ENCODE results near the gene FBXO10. TPM values are rescaled to one million over a fixed set of nuclear protein-coding genes. Genes with fewer than 3 reads are reported as not detected.
"Not testable (repeated sequence)": the region's sequence is repeated elsewhere in the genome, so short reads cannot be mapped to it uniquely, and the experiment has no call there.

The FBXO10 gene
- total RNA-seq, 4 donors from 2014 or later, result 4.2 to 16.5 (median 6.8) TPM

DNA sequence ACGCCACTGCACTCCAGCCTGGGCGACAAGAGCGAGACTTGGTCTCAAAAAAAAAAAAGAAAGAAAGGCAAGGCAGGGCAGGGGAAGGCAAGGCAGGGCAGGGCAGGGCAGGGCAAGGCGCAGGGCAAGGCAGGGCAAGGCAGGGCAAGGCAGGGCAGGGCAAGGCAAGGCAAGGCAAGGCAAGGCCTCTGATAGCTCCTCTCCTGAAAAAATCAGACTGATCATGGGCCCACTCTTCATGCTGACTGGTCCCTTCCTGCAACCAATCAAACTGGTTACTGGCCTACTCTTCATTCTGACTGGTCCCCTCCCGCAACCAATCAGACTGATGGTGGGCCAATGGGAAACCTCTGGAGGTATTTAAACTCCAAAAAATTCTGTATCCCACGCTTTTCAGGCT lies 107.6 kb downstream of the FBXO10 start:
- in situ Hi-C loops (cut with MboI; ENCODE audit: low pct_ligation_motif_present in 1 of 4, low pct_unique_long_range_greater_than_20kb in 1 of 4, low sequenced_read_pairs in 3 of 4), result loop anchor here in 2 of 4 donors (10.0 to 25.0 kb wide), 3 partner anchors 126 to 594 kb away; partner anchors contain the start of genes EXOSC3 (in 1 of the 2), SHB (in 1 of the 2) and TOMM5 (in 1 of the 2)
- peaks cover 8 to 26% (median 18%) of the 10 kb centered on the region in 4 donors for H3K4me1 ChIP-seq
- WGBS, 2 donors (ENCODE audit: low coverage in 1 of 2), result 93 to 94% methylated on average over 3 to 5 of the region's 6 CpGs
- TF ChIP-seq POLR2A (IDR thresholded peaks at IDR 0.05) (no peak), EP300 (IDR thresholded peaks at IDR 0.05; ENCODE audit: low read depth) (no peak), POLR2AphosphoS5 (IDR thresholded peaks at IDR 0.05) (no peak), CTCF (IDR thresholded peaks at IDR 0.05) (no peak)
- no peaks in the 10 kb centered on the region for H3K27me3 ChIP-seq
- H3K27ac ChIP-seq, result no peak overlapping the region
- no peaks in the 10 kb centered on the region for H3K36me3 ChIP-seq
- intact Hi-C loops (cut with DNase I; ENCODE audit: low total_unique reads), result no loop called here
- H3K4me3 ChIP-seq, result no peak overlapping the region
- DNase-seq, result no peak
- H3K9me3 ChIP-seq, result no peaks in the 10 kb centered on the region

GRCh38 chr9:37467530-37467929 lies 108.7 kb downstream of the FBXO10 start:
- in situ Hi-C loops (cut with MboI; ENCODE audit: low pct_ligation_motif_present in 1 of 4, low pct_unique_long_range_greater_than_20kb in 1 of 4, low sequenced_read_pairs in 3 of 4), result loop anchor here in 2 of 4 donors (10.0 to 25.0 kb wide), 3 partner anchors 127 to 595 kb away; partner anchors contain the start of genes EXOSC3 (in 1 of the 2), SHB (in 1 of the 2) and TOMM5 (in 1 of the 2)
- H3K9me3 ChIP-seq; intact Hi-C loops (cut with DNase I; ENCODE audit: low total_unique reads); H3K27me3 ChIP-seq; H3K36me3 ChIP-seq: not testable (repeated sequence)
- H3K4me1 ChIP-seq, result peaks cover 14 to 33% (median 27%) of the 10 kb centered on the region in 4 donors
- DNase-seq, result peak; percentile 60
- 84 to 85% methylated on average over 13 to 17 of the region's 17 CpGs for WGBS, 2 donors (ENCODE audit: low coverage in 1 of 2)
- H3K27ac ChIP-seq, result peak overlapping the region; percentile 94 to 99 (median 98)
- peak overlapping the region in 1 of 4 donors; percentile 69 for H3K4me3 ChIP-seq

DNA sequence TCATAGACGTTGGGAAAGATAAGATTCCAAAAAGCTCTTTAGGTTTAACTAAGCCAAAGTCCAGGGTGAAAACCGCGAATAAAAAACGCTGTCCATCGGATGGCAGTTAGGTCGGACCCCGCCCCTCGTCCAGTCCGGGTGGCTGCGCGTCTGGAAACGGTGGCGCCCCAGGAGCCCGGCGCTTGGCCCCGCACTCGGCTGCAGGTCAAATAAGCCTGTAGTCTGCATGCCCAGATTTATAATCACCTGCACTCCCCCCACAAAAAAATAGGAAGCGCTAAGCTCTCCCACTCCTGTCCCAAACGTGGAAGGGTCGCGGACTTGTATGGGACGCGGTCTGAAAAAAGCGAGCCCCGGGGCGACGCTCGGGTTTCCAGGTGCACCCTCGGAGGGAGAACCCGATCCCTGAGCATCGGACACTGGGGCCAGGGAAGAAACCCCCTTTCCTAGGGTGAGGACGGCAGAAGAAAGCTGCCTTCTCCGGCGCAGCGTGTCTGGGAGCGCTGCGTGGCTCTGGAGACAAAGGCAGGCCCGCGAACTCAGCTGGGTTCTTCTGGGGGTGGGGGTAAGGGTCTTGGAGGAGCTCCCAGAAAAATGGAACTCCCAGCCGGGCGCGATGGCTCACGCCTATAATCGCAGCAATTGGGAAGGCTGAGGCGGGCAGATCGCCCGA lies 110.0 kb downstream of the FBXO10 start:
- intact Hi-C loops (cut with DNase I; ENCODE audit: low total_unique reads), result no loop called here
- TF ChIP-seq POLR2A (IDR thresholded peaks at IDR 0.05) (peak; percentile 81), EP300 (IDR thresholded peaks at IDR 0.05; ENCODE audit: low read depth) (no peak), CTCF (IDR thresholded peaks at IDR 0.05) (no peak), POLR2AphosphoS5 (IDR thresholded peaks at IDR 0.05) (peak in 2 of 3 donors; percentile 8 to 35)
- in situ Hi-C loops (cut with MboI; ENCODE audit: low pct_ligation_motif_present in 1 of 4, low pct_unique_long_range_greater_than_20kb in 1 of 4, low sequenced_read_pairs in 3 of 4), result loop anchor here in 2 of 4 donors (10.0 to 25.0 kb wide), 3 partner anchors 129 to 596 kb away; partner anchors contain the start of genes EXOSC3 (in 1 of the 2), SHB (in 1 of the 2) and TOMM5 (in 1 of the 2)
- H3K4me1 ChIP-seq, result peaks cover 14 to 37% (median 30%) of the 10 kb centered on the region in 4 donors
- H3K9me3 ChIP-seq, result no peaks in the 10 kb centered on the region
- WGBS, 2 donors (ENCODE audit: low coverage in 1 of 2), result 1 to 3% methylated on average over 21 to 47 of the region's 47 CpGs
- peak overlapping the region; percentile 49 to 95 (median 71) for H3K4me3 ChIP-seq
- no peaks in the 10 kb centered on the region for H3K27me3 ChIP-seq
- peak overlapping the region; percentile 94 to 99 (median 98) for H3K27ac ChIP-seq
- no peaks in the 10 kb centered on the region for H3K36me3 ChIP-seq
- DNase-seq, result peak; percentile 82

GRCh38 chr9:37465249-37466036 lies 110.7 kb downstream of the FBXO10 start, which contains the start of gene ZBTB5:
Gene ZBTB5 (minus strand): TSS chr9:37465450. CDS start chr9:37442551, 22,899 bp downstream.
- Histone ChIP-seq H3K4me1 (peaks cover 14 to 37% (median 30%) of the 10 kb centered on the region in 4 donors), H3K27me3 (no peaks in the 10 kb centered on the region), H3K27ac (peak within 1 kb of the TSS; percentile 94 to 99 (median 98)), H3K4me3 (peak within 1 kb of the TSS; percentile 69 to 95 (median 79)), H3K36me3 (no peaks in the 10 kb centered on the region), H3K9me3 (no peaks in the 10 kb centered on the region)
- peak; percentile 78 to 90 (median 89) for TF ChIP-seq POLR2AphosphoS5 (IDR thresholded peaks at IDR 0.05)
- no peak for TF ChIP-seq POLR2A (IDR thresholded peaks at IDR 0.05)
- in situ Hi-C loops (cut with MboI; ENCODE audit: low pct_ligation_motif_present in 1 of 4, low pct_unique_long_range_greater_than_20kb in 1 of 4, low sequenced_read_pairs in 3 of 4), result loop anchor here in 2 of 4 donors (10.0 to 25.0 kb wide), 3 partner anchors 129 to 597 kb away; partner anchors contain the start of genes EXOSC3 (in 1 of the 2), SHB (in 1 of the 2) and TOMM5 (in 1 of the 2)
- DNase-seq, result peak; percentile 99
- intact Hi-C loops (cut with DNase I; ENCODE audit: low total_unique reads), result no loop called here
- WGBS, 2 donors (ENCODE audit: low coverage in 1 of 2), result 1% methylated on average over 50 of the region's 52 CpGs; no CpG with 5 or more reads in 1 of the 2 donors
